IMR-90 (cell line): ENCODE data around the gene SERPINB8. TPM values are rescaled to one million over a fixed set of nuclear protein-coding genes. Genes with fewer than 3 reads are reported as not detected.

Source experiments
- ATAC-seq: fragments of 200-7000 bp; cut with Tn5 transposase; 2 replicates; pipeline ENCODE4 v1.9.1; 2020; ENCODE audit warnings: low read depth, mild to moderate bottlenecking, moderate library complexity
- BruUV-seq: library from RNA; stranded (reverse); fragments of 400-500 nt; replicated peaks from 2 replicates; lab custom pipeline; 2021; lab: Mats Ljungman, UMichigan
- CTCF ChIA-PET: fragments of 300-600 bp; formaldehyde crosslinking; extraction: SDS; loops from one replicate; lab custom pipeline; 2021; ENCODE audit warnings: antibody characterized with exemption; lab: Yijun Ruan, JAX
- POLR2A ChIA-PET: fragments of 300-600 bp; sonication (Branson Sonifier 250); formaldehyde crosslinking; loops from one replicate; lab custom pipeline; 2022; ENCODE audit warnings: antibody characterized with exemption; ENCODE audit not compliant: unreplicated experiment; lab: Charles Lee
- DNase-seq: peaks from one replicate; pipeline ENCODE4 v3.0.0; 2013
- H2AFZ ChIP-seq: replicated peaks from 2 replicates; pipeline ENCODE3; 2013; ENCODE audit warnings: low read length, mild to moderate bottlenecking; ENCODE audit not compliant: poor library complexity
- H2AK5ac ChIP-seq: 2 replicates; pipeline ENCODE4 v1.6.1; 2013; ENCODE audit warnings: low read depth, low read length, inconsistent platforms
- H2AK9ac ChIP-seq: replicated peaks from 2 replicates; pipeline ENCODE3; 2013; ENCODE audit warnings: mild to moderate bottlenecking, low read depth, low read length, moderate library complexity; ENCODE audit not compliant: poor library complexity
- H2BK120ac ChIP-seq: 2 replicates; pipeline ENCODE4 v1.6.1; 2013; ENCODE audit warnings: low read depth, low read length, inconsistent platforms
- H2BK15ac ChIP-seq: 3 replicates; pipeline ENCODE4 v1.6.1; 2013; ENCODE audit warnings: low read depth, low read length, inconsistent platforms
- H2BK20ac ChIP-seq: 2 replicates; pipeline ENCODE4 v1.6.1; 2013; ENCODE audit warnings: low read depth, mild to moderate bottlenecking, inconsistent platforms, low read length, moderate library complexity
- H2BK5ac ChIP-seq: 2 replicates; pipeline ENCODE4 v1.6.1; 2013; ENCODE audit warnings: mild to moderate bottlenecking, low read depth, low read length, inconsistent platforms; ENCODE audit not compliant: poor library complexity, severe bottlenecking
- H3K14ac ChIP-seq: replicated peaks from 2 replicates; pipeline ENCODE4 v1.6.1; 2013; ENCODE audit warnings: low read depth, low read length, inconsistent platforms
- H3K18ac ChIP-seq: 2 replicates; pipeline ENCODE4 v1.6.1; 2013; ENCODE audit warnings: low read depth, low read length, control low read depth
- H3K23ac ChIP-seq: 2 replicates; pipeline ENCODE4 v1.6.1; 2013; ENCODE audit warnings: low read depth, low read length, inconsistent platforms
- H3K27ac ChIP-seq: 2 replicates; pipeline ENCODE4 v1.5.1; 2013; ENCODE audit warnings: mild to moderate bottlenecking, control low read depth, low read length; ENCODE audit not compliant: insufficient read depth
- H3K27me3 ChIP-seq: 2 replicates; pipeline ENCODE4 v1.6.1; 2013; ENCODE audit warnings: low read length; ENCODE audit not compliant: control insufficient read depth, insufficient read depth
- H3K36me3 ChIP-seq: 2 replicates; pipeline ENCODE4 v1.6.1; 2013; ENCODE audit warnings: low read length, mixed read lengths; ENCODE audit not compliant: control insufficient read depth, insufficient read depth
- H3K4ac ChIP-seq: 2 replicates; pipeline ENCODE4 v1.6.1; 2013; ENCODE audit warnings: low read depth, low read length, inconsistent platforms
- H3K4me1 ChIP-seq: 2 replicates; pipeline ENCODE4 v1.6.1; 2013; ENCODE audit warnings: low read length, mixed read lengths; ENCODE audit not compliant: control insufficient read depth, insufficient read depth
- H3K4me2 ChIP-seq: 2 replicates; pipeline ENCODE4 v1.6.1; 2013; ENCODE audit warnings: low read depth, mild to moderate bottlenecking, control low read depth, low read length, moderate library complexity
- H3K4me3 ChIP-seq: 2 replicates; pipeline ENCODE4 v1.5.1; 2013; ENCODE audit warnings: low read depth, mild to moderate bottlenecking, control low read depth, low read length, moderate library complexity; ENCODE audit not compliant: insufficient read depth
- H3K56ac ChIP-seq: 2 replicates; pipeline ENCODE4 v1.6.1; 2013; ENCODE audit warnings: low read length, inconsistent platforms; ENCODE audit not compliant: insufficient read depth; ENCODE audit errors: extremely low read depth
- H3K79me1 ChIP-seq, 2 experiments: 2 replicates each; pipeline ENCODE4 v1.6.1; 2013; ENCODE audit warnings: low read length in 2 of 2, inconsistent platforms in 1 of 2, low read depth in 1 of 2
- H3K9ac ChIP-seq: 2 replicates; pipeline ENCODE4 v1.6.1; 2013; ENCODE audit warnings: low read depth, low read length, control low read depth
- H3K9me1 ChIP-seq: 2 replicates; pipeline ENCODE4 v1.6.1; 2013; ENCODE audit warnings: low read length, inconsistent platforms; ENCODE audit not compliant: insufficient read depth
- H3K9me3 ChIP-seq: 2 replicates; pipeline ENCODE4 v1.6.1; 2013; ENCODE audit warnings: low read length; ENCODE audit not compliant: control insufficient read depth, insufficient read depth
- H4K20me1 ChIP-seq: 2 replicates; pipeline ENCODE4 v1.6.1; 2013; ENCODE audit warnings: low read length, inconsistent platforms; ENCODE audit not compliant: insufficient read depth
- H4K5ac ChIP-seq: 2 replicates; pipeline ENCODE4 v1.6.1; 2013; ENCODE audit warnings: mild to moderate bottlenecking, low read depth, low read length, control low read depth
- H4K8ac ChIP-seq, 2 experiments: 2 replicates each; pipeline ENCODE4 v1.6.1; 2013; ENCODE audit warnings: low read depth in 2 of 2, low read length in 2 of 2, control low read depth in 1 of 2, inconsistent platforms in 1 of 2
- H4K91ac ChIP-seq: 2 replicates; pipeline ENCODE4 v1.6.1; 2013; ENCODE audit warnings: low read depth, low read length, inconsistent platforms; ENCODE audit not compliant: insufficient read depth
- CEBPB ChIP-seq: IDR thresholded peaks from 2 replicates; pipeline ENCODE4 v1.6.1; 2012; ENCODE audit warnings: low read depth, low read length, improper control_type of control experiment
- WGBS, 2 experiments: methylation state at CpG; one replicate each; pipeline versions ENCODE4 v1.1.5 to v1.1.7; 2013; ENCODE audit warnings: missing lambda C conversion rate in 2 of 2; ENCODE audit not compliant: insufficient read length in 1 of 2; ENCODE audit errors: extremely low coverage in 2 of 2; 5-methylcytosine and 5-hydroxymethylcytosine counted together
- dilution Hi-C: fragments of 300-500 bp; cut with HindIII; formaldehyde crosslinking; loops from one replicate; pipeline ENCODE4 v1.14.3; 2018; ENCODE audit warnings: low sequenced_read_pairs; ENCODE audit not compliant: unreplicated experiment
- in situ Hi-C: fragments of 300-500 bp; cut with MboI; formaldehyde crosslinking; loops from 3 replicates; pipeline ENCODE4 v1.14.3; 2019; ENCODE audit warnings: low sequenced_read_pairs, inconsistent platforms, mixed read lengths
- intact Hi-C: fragments of 100-400 bp; cut with micrococcal nuclease; formaldehyde crosslinking; loops from 2 replicates; pipeline ENCODE4 v1.10.0; 2022
- polyA plus RNA-seq, 3 experiments: library from polyadenylated mRNA; depleted of rRNA; stranded (reverse); fragments of >200 nt; gene quantifications; 2 replicates each; pipeline ENCODE4 v1.2.3, GENCODE V29; 2012; ENCODE audit warnings: low replicate concordance in 1 of 3
- total RNA-seq: library from RNA; depleted of rRNA; stranded (reverse); fragments of >200 nt; gene quantifications from 2 replicates; pipeline ENCODE4 v1.2.3, GENCODE V29; 2012
- TF ChIP-seq, protein P1 (sequence below): fragments of 150-350 bp; IDR thresholded peaks from 2 replicates; pipeline ENCODE4 v1.6.1; 2017; ENCODE audit warnings: mild to moderate bottlenecking, antibody characterized with exemption, low read length, low read depth

Gene SERPINB8
- total and polyA plus RNA-seq, 2 of the 4 experiments (the other 2 are of a cell fraction) = 14.3 to 16.7 TPM

DNA sequence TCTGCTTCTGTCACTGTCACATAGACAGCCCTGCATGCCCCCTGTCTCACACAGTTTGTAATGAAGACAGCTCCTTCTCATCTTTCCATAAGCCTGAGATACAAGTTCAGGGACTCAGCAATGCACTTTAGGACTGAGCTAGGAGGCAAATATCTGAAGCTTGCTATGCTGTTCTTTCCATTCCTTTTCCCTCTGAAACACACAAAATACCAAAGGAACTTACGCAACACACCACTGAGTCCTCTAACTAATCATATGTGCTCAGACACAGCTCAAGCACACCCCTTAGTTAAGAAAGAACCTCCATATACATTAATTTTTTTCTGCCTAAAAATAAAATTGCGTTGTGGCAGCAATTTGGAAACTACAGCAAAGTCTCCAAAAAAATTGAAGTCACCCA, 17.9 kb downstream of the SERPINB8 start:
- Histone ChIP-seq H3K14ac (no peak overlapping the region), H3K4me2 (no peak overlapping the region), H3K36me3 (peaks cover 10% of the 10 kb centered on the region), H3K27me3 (no peaks in the 10 kb centered on the region), H3K9ac (no peak overlapping the region), H4K20me1 (no peaks in the 10 kb centered on the region), H3K18ac (no peak overlapping the region), H2BK120ac (no peak overlapping the region), H2BK20ac (no peak overlapping the region), H3K4ac (no peak overlapping the region), H3K9me3 (no peaks in the 10 kb centered on the region), H3K79me1 (no peaks in the 10 kb centered on the region; a peak in 1 of 4 replicates), H4K8ac (no peak overlapping the region), H4K91ac (no peak overlapping the region), H3K4me1 (peaks cover 2% of the 10 kb centered on the region; the same call in 1 of the 2 replicates), H4K5ac (no peak overlapping the region), H2AFZ (no peak overlapping the region), H3K4me3 (no peak overlapping the region), H2BK5ac (no peak overlapping the region), H3K23ac (no peak overlapping the region), H3K56ac (no peak overlapping the region), H2AK9ac (no peak overlapping the region), H2BK15ac (no peak overlapping the region), H2AK5ac (no peak overlapping the region), H3K9me1 (no peaks in the 10 kb centered on the region), H3K27ac (no peak overlapping the region)
- peak; percentile 78 for TF ChIP-seq CEBPB
- TF ChIP-seq, protein P1, sequence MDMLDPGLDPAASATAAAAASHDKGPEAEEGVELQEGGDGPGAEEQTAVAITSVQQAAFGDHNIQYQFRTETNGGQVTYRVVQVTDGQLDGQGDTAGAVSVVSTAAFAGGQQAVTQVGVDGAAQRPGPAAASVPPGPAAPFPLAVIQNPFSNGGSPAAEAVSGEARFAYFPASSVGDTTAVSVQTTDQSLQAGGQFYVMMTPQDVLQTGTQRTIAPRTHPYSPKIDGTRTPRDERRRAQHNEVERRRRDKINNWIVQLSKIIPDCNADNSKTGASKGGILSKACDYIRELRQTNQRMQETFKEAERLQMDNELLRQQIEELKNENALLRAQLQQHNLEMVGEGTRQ = no peak
- WGBS, 2 experiments = no CpG with 5 or more reads among the region's 2 CpGs
- no peak for DNase-seq
- no TSS peak for BruUV-seq
- in situ Hi-C loops = no loop called here
- intact Hi-C loops = no loop called here
- peak; percentile 68 for ATAC-seq
- POLR2A ChIA-PET = no interaction called here
- dilution Hi-C loops = no loop called here
- CTCF ChIA-PET = no interaction called here
